Pons (tissue), 1 donor: Measurements from ENCODE around the gene MACROD2.
"Not testable (repeated sequence)": the region's sequence is repeated elsewhere in the genome, so short reads cannot be mapped to it uniquely, and the experiment has no call there.

ENCODE experiments used
- DNase-seq: peaks from one replicate; pipeline ENCODE4 v3.0.0-alpha.2; 2016; ENCODE audit warnings: low spot score

The MACROD2 gene

GRCh38 chr20:15179381-15179780 is 1184.1 kb downstream of the MACROD2 start:
- DNase-seq = peak; percentile 44

GRCh38 chr20:15179781-15180180 is 1184.5 kb downstream of the MACROD2 start:
- DNase-seq = no peak

- DNase-seq = no peak
Measured at GRCh38 chr20:15185322-15185721, 1190.0 kb downstream of the MACROD2 start.

- no peak for DNase-seq
Measured at GRCh38 chr20:15185913-15186312, 1190.6 kb downstream of the MACROD2 start.

GRCh38 chr20:15187612-15188011 is 1192.3 kb downstream of the MACROD2 start:
- DNase-seq = no peak

- DNase-seq = no peak
Measured at GRCh38 chr20:15188415-15188814, 1193.1 kb downstream of the MACROD2 start.

GRCh38 chr20:15191082-15191723 is 1195.9 kb downstream of the MACROD2 start:
- no peak for DNase-seq

GRCh38 chr20:15195378-15195777 is 1200.1 kb downstream of the MACROD2 start:
- DNase-seq = no peak

- no peak for DNase-seq
Measured at GRCh38 chr20:15196547-15197255, 1201.4 kb downstream of the MACROD2 start.

- DNase-seq = not testable (repeated sequence)
Measured at GRCh38 chr20:15198017-15198416, 1202.7 kb downstream of the MACROD2 start.

- DNase-seq = no peak
Measured at GRCh38 chr20:15199698-15200097, 1204.4 kb downstream of the MACROD2 start.

- DNase-seq = no peak
Measured at GRCh38 chr20:15200147-15200565, 1204.8 kb downstream of the MACROD2 start.

- DNase-seq = no peak
Measured at GRCh38 chr20:15201602-15202001, 1206.3 kb downstream of the MACROD2 start.

GRCh38 chr20:15204234-15204633 is 1208.9 kb downstream of the MACROD2 start:
- DNase-seq = no peak

- DNase-seq = no peak
Measured at GRCh38 chr20:15205028-15205427, 1209.7 kb downstream of the MACROD2 start.

GRCh38 chr20:15205719-15206118 is 1210.4 kb downstream of the MACROD2 start:
- DNase-seq = no peak

- no peak for DNase-seq
Measured at GRCh38 chr20:15209537-15209936, 1214.2 kb downstream of the MACROD2 start.

- DNase-seq = no peak
Measured at GRCh38 chr20:15214051-15214450, 1218.7 kb downstream of the MACROD2 start.

GRCh38 chr20:15220009-15220656 is 1224.8 kb downstream of the MACROD2 start:
- DNase-seq = no peak

GRCh38 chr20:15220778-15221565 is 1225.7 kb downstream of the MACROD2 start:
- peak; percentile 30 for DNase-seq

GRCh38 chr20:15222502-15223330 is 1227.4 kb downstream of the MACROD2 start:
- DNase-seq = no peak
